CD14-positive monocyte (primary cell): Measurements from ENCODE around the gene SRD5A1. TPM values are rescaled to one million over a fixed set of nuclear protein-coding genes. Genes with fewer than 3 reads are reported as not detected.
A peak's percentile ranks its signal among the peaks of the same experiment; 100 is the strongest.

ENCODE experiments used
- DNase-seq, 3 donors: peaks; one replicate each; pipeline ENCODE4 v3.0.0-alpha.2; 2011 to 2022
- H2AFZ ChIP-seq: 2 replicates; pipeline ENCODE4 v1.6.0; 2012; ENCODE audit warnings: mild to moderate bottlenecking, low read depth, low read length, inconsistent platforms; ENCODE audit not compliant: insufficient read depth, poor library complexity, severe bottlenecking
- H3K27ac ChIP-seq, 2 donors: 1 replicate in 1 of 2; 2 replicates in 1 of 2; pipeline ENCODE4 v1.5.1; 2012 to 2013; ENCODE audit warnings: low read length in 2 of 2, control low read depth in 1 of 2, inconsistent platforms in 1 of 2, low read depth in 1 of 2, mild to moderate bottlenecking in 1 of 2
- H3K27me3 ChIP-seq, 2 donors: one replicate each; pipeline versions ENCODE4 v1.6.0 to v1.6.1; 2011 to 2013; ENCODE audit warnings: low read length in 2 of 2; ENCODE audit not compliant: control insufficient read depth in 2 of 2, insufficient read depth in 2 of 2
- H3K36me3 ChIP-seq, 2 donors: replicated peaks in 1 of 2; 1 replicate in 1 of 2; 2 replicates in 1 of 2; pipeline versions ENCODE4 v1.5.1 to v1.6.1; 2012 to 2013; ENCODE audit warnings: low read length in 2 of 2, control low read depth in 1 of 2, inconsistent platforms in 1 of 2, mild to moderate bottlenecking in 1 of 2; ENCODE audit not compliant: insufficient read depth in 2 of 2, control insufficient read depth in 1 of 2
- H3K4me1 ChIP-seq, 2 donors: 1 replicate in 1 of 2; 2 replicates in 1 of 2; pipeline versions ENCODE4 v1.5.1 to v1.6.1; 2012 to 2013; ENCODE audit warnings: low read length in 2 of 2, control low read depth in 1 of 2, inconsistent platforms in 1 of 2, mild to moderate bottlenecking in 1 of 2, moderate library complexity in 1 of 2; ENCODE audit not compliant: insufficient read depth in 2 of 2, control insufficient read depth in 1 of 2
- H3K4me2 ChIP-seq: replicated peaks from 2 replicates; pipeline ENCODE3; 2012; ENCODE audit warnings: low read length, moderate library complexity, mild to moderate bottlenecking; ENCODE audit not compliant: poor library complexity, severe bottlenecking; ENCODE audit errors: extremely low read depth
- H3K4me3 ChIP-seq, 3 experiments: fragments of 200-600 bp in 1 of 3; sonication (generic) in 1 of 3; replicated peaks in 1 of 3; 1 replicate in 2 of 3; 2 replicates in 1 of 3; pipeline ENCODE4 v1.5.1; 2011 to 2013; ENCODE audit warnings: low read length in 3 of 3, mild to moderate bottlenecking in 3 of 3, control low read depth in 2 of 3, low read depth in 2 of 3, inconsistent platforms in 1 of 3, moderate library complexity in 1 of 3
- H3K79me2 ChIP-seq: 2 replicates; pipeline ENCODE4 v1.6.0; 2012; ENCODE audit warnings: mild to moderate bottlenecking, control low read depth, inconsistent platforms, low read length, moderate library complexity; ENCODE audit not compliant: insufficient read depth
- H3K9ac ChIP-seq: 2 replicates; pipeline ENCODE4 v1.6.0; 2017; ENCODE audit warnings: low read length, mild to moderate bottlenecking; ENCODE audit not compliant: insufficient read depth, poor library complexity, severe bottlenecking
- H3K9me3 ChIP-seq, 2 donors: replicated peaks in 1 of 2; 1 replicate in 1 of 2; 2 replicates in 1 of 2; pipeline versions ENCODE4 v1.5.1 to v1.6.1; 2012 to 2013; ENCODE audit warnings: low read length in 2 of 2, control low read depth in 1 of 2; ENCODE audit not compliant: control insufficient read depth in 1 of 2, insufficient read depth in 1 of 2
- H4K20me1 ChIP-seq: 2 replicates; pipeline ENCODE4 v1.6.0; 2012; ENCODE audit warnings: mild to moderate bottlenecking, low read length, control low read depth, moderate library complexity; ENCODE audit not compliant: insufficient read depth
- H3K27ac Mint-ChIP-seq, 7 donors: one replicate each; pipeline ENCODE4 v1.8.0; 2020; ENCODE audit warnings: mild to moderate bottlenecking in 7 of 7, mixed read lengths in 7 of 7, moderate library complexity in 6 of 7, inconsistent platforms in 2 of 7
- H3K27me3 Mint-ChIP-seq, 3 donors: one replicate each; pipeline ENCODE4 v1.8.0; 2021 to 2022; ENCODE audit warnings: low read depth in 3 of 3, mild to moderate bottlenecking in 3 of 3, mixed read lengths in 3 of 3, moderate library complexity in 3 of 3, inconsistent platforms in 1 of 3
- H3K36me3 Mint-ChIP-seq, 2 donors: one replicate each; pipeline ENCODE4 v1.8.0; 2020; ENCODE audit warnings: mixed read lengths in 2 of 2, inconsistent platforms in 1 of 2, mild to moderate bottlenecking in 1 of 2
- H3K4me1 Mint-ChIP-seq: one replicate; pipeline ENCODE4 v1.8.0; 2020; ENCODE audit warnings: mild to moderate bottlenecking, mixed read lengths
- H3K4me3 Mint-ChIP-seq, 2 donors: one replicate each; pipeline ENCODE4 v1.8.0; 2020; ENCODE audit warnings: mild to moderate bottlenecking in 2 of 2, mixed read lengths in 2 of 2, moderate library complexity in 1 of 2
- H3K9me3 Mint-ChIP-seq, 7 donors: one replicate each; pipeline ENCODE4 v1.8.0; 2020 to 2022; ENCODE audit warnings: mixed read lengths in 7 of 7, mild to moderate bottlenecking in 6 of 7, moderate library complexity in 6 of 7, inconsistent platforms in 2 of 7
- CTCF ChIP-seq: fragments of 200-600 bp; IDR thresholded peaks from one replicate; pipeline ENCODE4 v1.8.0; 2022; ENCODE audit warnings: antibody characterized with exemption, mild to moderate bottlenecking
- WGBS: methylation state at CpG from one replicate; pipeline ENCODE4 v1.1.5; 2013; ENCODE audit warnings: missing lambda C conversion rate; ENCODE audit not compliant: insufficient coverage; 5-methylcytosine and 5-hydroxymethylcytosine counted together
- intact Hi-C, 2 donors: fragments of 100-400 bp; cut with micrococcal nuclease; formaldehyde crosslinking; loops; one replicate each; pipeline versions ENCODE4 v1.15.0 to v1.15.1; 2023
- polyA plus RNA-seq, 3 donors: library from polyadenylated mRNA; depleted of rRNA in 1 of 3; unstranded in 2 of 3; stranded (reverse) in 1 of 3; fragments of 300-500 nt in 2 of 3; fragments of >200 nt in 1 of 3; fragmentation: Illumina TruSeq in 2 of 3; gene quantifications; 1 replicate in 2 of 3; 2 replicates in 1 of 3; pipeline ENCODE4 v1.2.3, GENCODE V29; 2012 to 2021

The SRD5A1 gene
- polyA plus RNA-seq, 3 donors, result 21.2 to 34.7 (median 26.0) TPM

DNA sequence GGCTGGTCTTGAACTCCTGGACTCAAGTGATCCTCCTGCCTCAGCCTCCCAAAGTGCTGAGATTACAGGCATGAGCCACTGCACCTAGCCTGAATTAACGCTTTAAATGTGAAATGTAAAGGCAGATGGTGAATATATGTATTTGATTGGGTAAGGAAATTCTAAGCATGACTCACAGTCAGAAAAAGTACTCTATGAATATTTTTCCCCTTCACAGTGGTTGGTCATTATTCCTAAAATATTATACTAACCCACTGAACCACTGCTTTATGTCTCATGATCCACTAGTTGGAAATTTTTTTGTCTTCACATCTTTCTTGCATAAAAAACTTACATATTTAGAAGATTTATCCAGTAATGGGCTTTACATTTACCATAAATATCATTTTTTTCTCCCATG, 65.5 kb downstream of the SRD5A1 start:
- Mint-ChIP-seq H3K4me3 (no peak overlapping the region), H3K4me1 (peaks cover 3% of the 10 kb centered on the region), H3K36me3 (no peaks in the 10 kb centered on the region), H3K9me3 (peaks cover 0 to 10% (median 2%) of the 10 kb centered on the region in 7 donors), H3K27me3 (peaks cover 20 to 44% (median 27%) of the 10 kb centered on the region in 3 donors), H3K27ac (no peak overlapping the region)
- H2AFZ ChIP-seq, result no peak overlapping the region
- no peak for DNase-seq
- peaks cover 10 to 43% of the 10 kb centered on the region in 2 donors for H3K27me3 ChIP-seq
- H3K79me2 ChIP-seq, result no peaks in the 10 kb centered on the region
- H3K36me3 ChIP-seq, result no peaks in the 10 kb centered on the region
- no peaks in the 10 kb centered on the region for H4K20me1 ChIP-seq
- H3K4me2 ChIP-seq, result no peak overlapping the region
- H3K27ac ChIP-seq, result no peak overlapping the region
- no peak overlapping the region for H3K9ac ChIP-seq
- intact Hi-C loops, result no loop called here
- H3K9me3 ChIP-seq, result no peaks in the 10 kb centered on the region
- peaks cover 0 to 4% of the 10 kb centered on the region in 2 donors for H3K4me1 ChIP-seq
- 100% methylated on average over 1 of the region's 1 CpG for WGBS
- no peak for TF ChIP-seq CTCF
- no peak overlapping the region for H3K4me3 ChIP-seq

DNA sequence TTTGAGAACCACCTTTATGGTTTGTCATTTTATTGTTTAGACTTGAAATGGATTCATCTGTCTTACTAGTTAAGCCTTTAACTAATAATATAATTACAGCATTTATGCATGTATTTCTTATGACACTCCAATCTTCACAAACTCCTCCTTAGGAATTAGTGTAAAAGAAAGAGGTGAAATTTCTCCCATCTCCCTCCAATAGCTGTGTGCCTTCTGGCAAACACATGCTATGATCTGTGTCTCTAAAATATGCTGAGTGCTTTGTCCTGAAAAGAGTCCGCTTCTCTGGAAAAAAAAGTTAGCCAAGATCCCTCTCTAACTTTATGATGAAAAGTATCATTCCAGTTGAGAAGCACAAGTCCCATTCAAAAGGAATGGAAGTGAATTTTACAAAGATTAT, 66.1 kb downstream of the SRD5A1 start:
- no peak for TF ChIP-seq CTCF
- WGBS, result no CpG with 5 or more reads among the region's 1 CpG

More for the DNA sequence above, 66.1 kb downstream of the SRD5A1 start:
- peaks cover 17 to 44% (median 24%) of the 10 kb centered on the region in 3 donors for H3K27me3 Mint-ChIP-seq
- Histone ChIP-seq H3K27ac (no peak overlapping the region), H3K9ac (no peak overlapping the region), H3K4me1 (peaks cover 5 to 11% of the 10 kb centered on the region in 2 donors), H3K79me2 (no peaks in the 10 kb centered on the region), H3K9me3 (no peaks in the 10 kb centered on the region), H3K4me3 (no peak overlapping the region), H2AFZ (no peak overlapping the region), H4K20me1 (no peaks in the 10 kb centered on the region), H3K36me3 (no peaks in the 10 kb centered on the region), H3K27me3 (peaks cover 10 to 39% of the 10 kb centered on the region in 2 donors), H3K4me2 (no peak overlapping the region)
- H3K4me1 Mint-ChIP-seq, result peaks cover 10% of the 10 kb centered on the region
- H3K36me3 Mint-ChIP-seq, result no peaks in the 10 kb centered on the region
- H3K9me3 Mint-ChIP-seq, result peaks cover 0 to 7% (median 2%) of the 10 kb centered on the region in 7 donors
- intact Hi-C loops, result no loop called here
- no peak for DNase-seq
- H3K4me3 Mint-ChIP-seq, result peak overlapping the region in 1 of 2 donors; percentile 22
- H3K27ac Mint-ChIP-seq, result no peak overlapping the region
